GM19372 (cell line): ENCODE measurements around the gene NEK8.
A peak's percentile ranks its signal among the peaks of the same experiment; 100 is the strongest.
"Not testable (repeated sequence)": the region's sequence is repeated elsewhere in the genome, so short reads cannot be mapped to it uniquely, and the experiment has no call there.

Experiments used
- ATAC-seq: cut with Tn5 transposase; IDR thresholded peaks from one replicate; pipeline ENCODE4 v1.9.1; 2021; ENCODE audit warnings: mild to moderate bottlenecking, low read depth, moderate library complexity; ENCODE audit not compliant: unreplicated experiment

NEK8 gene

GRCh38 chr17:28707339-28707720, 21.3 kb upstream of the NEK8 start:
- ATAC-seq: no peak

GRCh38 chr17:28710861-28711722, 17.5 kb upstream of the NEK8 start:
- peak; percentile 91 for ATAC-seq

GRCh38 chr17:28711723-28712031, 16.9 kb upstream of the NEK8 start, which contains the start of gene PROCA1:
TSS of gene PROCA1 (minus strand) at chr17:28711888. CDS start at chr17:28711660, 228 bp downstream.
- ATAC-seq: peak; percentile 33

- no peak for ATAC-seq
Observed at GRCh38 chr17:28712032-28712704, 16.4 kb upstream of the NEK8 start.

GRCh38 chr17:28712705-28713415, 15.7 kb upstream of the NEK8 start:
- ATAC-seq: no peak

- ATAC-seq: no peak
Observed at GRCh38 chr17:28714281-28714680, 14.3 kb upstream of the NEK8 start.

- ATAC-seq: no peak
Observed at GRCh38 chr17:28715217-28715616, 13.4 kb upstream of the NEK8 start.

GRCh38 chr17:28716740-28717577, 11.6 kb upstream of the NEK8 start:
- no peak for ATAC-seq

GRCh38 chr17:28717578-28718332, 10.8 kb upstream of the NEK8 start, which contains the start of gene RAB34:
TSS of gene RAB34 (minus strand) at chr17:28717868. CDS start at chr17:28717266, 602 bp downstream.
- no peak for ATAC-seq

- ATAC-seq: no peak
Observed at GRCh38 chr17:28718333-28719020, 10.1 kb upstream of the NEK8 start.

- ATAC-seq: no peak
Observed at GRCh38 chr17:28719021-28719433, 9.6 kb upstream of the NEK8 start.

GRCh38 chr17:28720247-28720996, 8.2 kb upstream of the NEK8 start:
- ATAC-seq: no peak

GRCh38 chr17:28720997-28721329, 7.6 kb upstream of the NEK8 start:
- ATAC-seq: not testable (repeated sequence)

GRCh38 chr17:28722417-28723158, 6.0 kb upstream of the NEK8 start:
- ATAC-seq: no peak

GRCh38 chr17:28723159-28723835, 5.3 kb upstream of the NEK8 start:
- ATAC-seq: no peak

GRCh38 chr17:28723836-28724499, 4.6 kb upstream of the NEK8 start:
- not testable (repeated sequence) for ATAC-seq
